ENCODE results near the gene E2F7. TPM values are rescaled to one million over a fixed set of nuclear protein-coding genes. Genes with fewer than 3 reads are reported as not detected.

The E2F7 gene
- total and polyA plus RNA-seq, 2 of the 13 experiments (the other 11 are each of a cell fraction or from before 2014, with no cell fraction given) = 1.7 to 7.3 TPM

GRCh38 chr12:77065361-77066204 lies at the start of gene E2F7 (continued):
- TF ChIP-seq HNF4G (IDR thresholded peaks at IDR 0.05; ENCODE audit: borderline replicate concordance, low read depth, low read length) (no peak), HNF4G (CRISPR knock-in tag; IDR thresholded peaks at IDR 0.05; ENCODE audit: borderline replicate concordance, low read depth) (no peak), RNF2 (conservative IDR thresholded peaks at IDR 0.05; ENCODE audit: low read depth) (peak; percentile 45; the same call in 1 of the 2 replicates), ZNF576 (CRISPR knock-in tag; IDR thresholded peaks at IDR 0.05) (no peak), HCFC1 (IDR thresholded peaks at IDR 0.05; ENCODE audit: low read depth, low read length) (no peak), KIAA2018 (CRISPR knock-in tag; IDR thresholded peaks at IDR 0.05; ENCODE audit: borderline replicate concordance) (no peak), HOMEZ (CRISPR knock-in tag; IDR thresholded peaks at IDR 0.05; ENCODE audit: low read depth) (no peak), ZNF138 (CRISPR knock-in tag; IDR thresholded peaks at IDR 0.05; ENCODE audit: low read depth) (no peak), MXI1 (IDR thresholded peaks at IDR 0.05; ENCODE audit: borderline replicate concordance, low read depth, low read length) (peak; percentile 9; the same call in 1 of the 3 replicates), ARID2 (CRISPR knock-in tag; IDR thresholded peaks at IDR 0.05; ENCODE audit: borderline replicate concordance) (no peak), AKNA (CRISPR knock-in tag; IDR thresholded peaks at IDR 0.05; ENCODE audit: borderline replicate concordance) (no peak), ATF1 (CRISPR knock-in tag; IDR thresholded peaks at IDR 0.05) (no peak), GTF3A (CRISPR knock-in tag; conservative IDR thresholded peaks at IDR 0.05) (no peak)
